ENCODE data around the gene RNASE2. TPM values are rescaled to one million over a fixed set of nuclear protein-coding genes. Genes with fewer than 3 reads are reported as not detected.

RNASE2 gene
- total RNA-seq, 2 donors from 2014 or later, result not detected

DNA sequence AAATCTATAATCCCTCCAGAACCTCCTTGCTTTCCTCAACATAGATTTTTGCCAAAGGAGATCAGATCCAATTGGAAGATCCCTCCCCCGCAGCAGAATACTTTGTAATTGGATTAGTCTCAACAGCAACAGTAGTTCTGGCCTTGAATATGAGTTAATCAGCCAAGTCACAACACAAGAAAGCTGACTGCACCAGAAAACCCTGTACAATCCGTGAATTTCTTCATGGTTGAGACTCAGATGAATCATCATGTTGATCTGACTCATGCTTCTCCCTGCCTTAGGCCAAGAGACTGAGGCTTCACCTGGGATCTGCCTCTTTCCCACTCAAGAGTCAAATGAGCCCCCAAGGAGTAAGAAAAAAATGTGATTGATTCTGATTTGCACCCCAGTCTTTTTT lies 31.5 kb downstream of the RNASE2 start:
- Histone ChIP-seq H3K27ac (peak overlapping the region in 1 of 4 donors; percentile 28), H3K9me3 (no peaks in the 10 kb centered on the region), H3K4me3 (no peak overlapping the region), H3K4me1 (peaks cover 19% of the 10 kb centered on the region), H3K27me3 (no peaks in the 10 kb centered on the region), H3K36me3 (replicated peaks in 1 of 2; ENCODE audit: insufficient read depth in 1 of 2, low read depth in 2 of 2) (no peaks in the 10 kb centered on the region)
- DNase-seq (peak in 2 of 4 donors; percentile 22 to 25), ATAC-seq (no peak)
- TF ChIP-seq, protein P1, sequence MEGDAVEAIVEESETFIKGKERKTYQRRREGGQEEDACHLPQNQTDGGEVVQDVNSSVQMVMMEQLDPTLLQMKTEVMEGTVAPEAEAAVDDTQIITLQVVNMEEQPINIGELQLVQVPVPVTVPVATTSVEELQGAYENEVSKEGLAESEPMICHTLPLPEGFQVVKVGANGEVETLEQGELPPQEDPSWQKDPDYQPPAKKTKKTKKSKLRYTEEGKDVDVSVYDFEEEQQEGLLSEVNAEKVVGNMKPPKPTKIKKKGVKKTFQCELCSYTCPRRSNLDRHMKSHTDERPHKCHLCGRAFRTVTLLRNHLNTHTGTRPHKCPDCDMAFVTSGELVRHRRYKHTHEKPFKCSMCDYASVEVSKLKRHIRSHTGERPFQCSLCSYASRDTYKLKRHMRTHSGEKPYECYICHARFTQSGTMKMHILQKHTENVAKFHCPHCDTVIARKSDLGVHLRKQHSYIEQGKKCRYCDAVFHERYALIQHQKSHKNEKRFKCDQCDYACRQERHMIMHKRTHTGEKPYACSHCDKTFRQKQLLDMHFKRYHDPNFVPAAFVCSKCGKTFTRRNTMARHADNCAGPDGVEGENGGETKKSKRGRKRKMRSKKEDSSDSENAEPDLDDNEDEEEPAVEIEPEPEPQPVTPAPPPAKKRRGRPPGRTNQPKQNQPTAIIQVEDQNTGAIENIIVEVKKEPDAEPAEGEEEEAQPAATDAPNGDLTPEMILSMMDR (IDR thresholded peaks at IDR 0.05), result no peak
- no peak for TF ChIP-seq POLR2A (IDR thresholded peaks at IDR 0.05)
- intact Hi-C loops (cut with DNase I), result no loop called here
- WGBS, 2 donors, result 50 to 51% methylated on average over 2 of the region's 2 CpGs

DNA sequence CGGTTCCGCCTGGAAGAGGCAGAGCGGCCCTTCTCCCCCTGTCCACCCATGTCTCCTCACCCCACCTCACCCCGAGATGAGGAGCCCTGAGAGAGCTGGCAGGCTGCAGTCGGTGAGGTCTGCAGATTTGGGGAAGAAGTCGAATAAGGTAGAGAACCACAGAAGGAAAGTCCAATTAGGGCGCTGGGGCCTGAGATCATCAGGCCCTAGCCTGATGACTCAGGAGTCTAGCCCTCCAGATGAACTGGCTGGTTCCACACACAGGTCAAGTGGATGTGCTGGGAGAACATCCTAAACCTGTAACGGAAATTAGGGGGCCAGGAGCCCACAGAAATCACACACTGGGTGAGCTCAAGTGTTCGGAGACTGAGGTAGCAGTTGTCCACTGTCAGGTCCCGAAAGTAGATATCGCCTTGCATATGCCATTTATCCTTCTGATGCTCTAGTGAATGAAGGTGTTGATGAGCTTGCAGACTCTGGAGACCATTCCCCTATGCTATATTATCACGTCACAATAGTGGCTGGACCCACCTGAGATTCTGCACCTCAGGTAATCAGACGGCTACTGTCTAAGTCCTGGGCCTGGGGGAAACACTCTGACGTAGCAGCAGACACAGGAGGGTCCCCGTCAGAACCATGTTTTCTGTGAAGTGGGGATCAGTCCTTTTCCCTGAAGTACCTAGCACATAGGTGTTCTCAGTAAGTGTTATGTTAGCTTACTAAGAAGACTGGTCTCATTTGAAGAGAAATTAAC lies 33.6 kb downstream of the RNASE2 start:
- TF ChIP-seq, protein P1 (IDR thresholded peaks at IDR 0.05), result no peak
- peak in 1 of 4 donors; percentile 12 for DNase-seq
- Histone ChIP-seq H3K4me3 (no peak overlapping the region), H3K36me3 (replicated peaks in 1 of 2; ENCODE audit: insufficient read depth in 1 of 2, low read depth in 2 of 2) (peaks cover 4 to 12% of the 10 kb centered on the region in 2 donors), H3K9me3 (no peaks in the 10 kb centered on the region), H3K27me3 (no peaks in the 10 kb centered on the region), H3K4me1 (peaks cover 21% of the 10 kb centered on the region), H3K27ac (peak overlapping the region; percentile 3 to 82 (median 66))
- intact Hi-C loops (cut with DNase I), result no loop called here
- WGBS, 2 donors, result 82 to 87% methylated on average over 15 of the region's 15 CpGs
- ATAC-seq, result no peak

DNA sequence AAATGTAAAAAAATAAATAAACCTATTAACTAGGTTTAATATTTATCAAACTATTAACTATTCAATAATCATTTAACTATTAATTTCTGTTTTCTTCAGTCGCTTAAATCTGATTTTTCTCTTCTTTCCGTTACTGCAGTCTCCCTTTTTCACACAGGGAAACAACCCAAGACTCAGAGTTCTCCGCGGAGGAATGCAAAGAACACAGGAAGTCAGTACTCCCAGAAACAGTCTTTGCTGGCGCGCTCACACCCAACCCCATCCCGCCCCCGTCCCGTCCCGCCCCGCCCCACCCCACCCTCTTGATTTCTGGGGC lies 34.1 kb downstream of the RNASE2 start:
- DNase-seq (no peak), ATAC-seq (no peak)
- H3K4me3 ChIP-seq, result no peak overlapping the region
- H3K36me3 ChIP-seq (replicated peaks in 1 of 2; ENCODE audit: insufficient read depth in 1 of 2, low read depth in 2 of 2), result peaks cover 5 to 12% of the 10 kb centered on the region in 2 donors
- WGBS, 2 donors, result 0 to 1% methylated on average over 11 of the region's 11 CpGs
- H3K27me3 ChIP-seq, result no peaks in the 10 kb centered on the region
- H3K27ac ChIP-seq, result peak overlapping the region; percentile 3 to 82 (median 66)
- intact Hi-C loops (cut with DNase I), result no loop called here
- TF ChIP-seq, protein P1 (IDR thresholded peaks at IDR 0.05), result no peak
- no peak for TF ChIP-seq POLR2A (IDR thresholded peaks at IDR 0.05)
- H3K4me1 ChIP-seq, result peaks cover 21% of the 10 kb centered on the region
- no peaks in the 10 kb centered on the region for H3K9me3 ChIP-seq

DNA sequence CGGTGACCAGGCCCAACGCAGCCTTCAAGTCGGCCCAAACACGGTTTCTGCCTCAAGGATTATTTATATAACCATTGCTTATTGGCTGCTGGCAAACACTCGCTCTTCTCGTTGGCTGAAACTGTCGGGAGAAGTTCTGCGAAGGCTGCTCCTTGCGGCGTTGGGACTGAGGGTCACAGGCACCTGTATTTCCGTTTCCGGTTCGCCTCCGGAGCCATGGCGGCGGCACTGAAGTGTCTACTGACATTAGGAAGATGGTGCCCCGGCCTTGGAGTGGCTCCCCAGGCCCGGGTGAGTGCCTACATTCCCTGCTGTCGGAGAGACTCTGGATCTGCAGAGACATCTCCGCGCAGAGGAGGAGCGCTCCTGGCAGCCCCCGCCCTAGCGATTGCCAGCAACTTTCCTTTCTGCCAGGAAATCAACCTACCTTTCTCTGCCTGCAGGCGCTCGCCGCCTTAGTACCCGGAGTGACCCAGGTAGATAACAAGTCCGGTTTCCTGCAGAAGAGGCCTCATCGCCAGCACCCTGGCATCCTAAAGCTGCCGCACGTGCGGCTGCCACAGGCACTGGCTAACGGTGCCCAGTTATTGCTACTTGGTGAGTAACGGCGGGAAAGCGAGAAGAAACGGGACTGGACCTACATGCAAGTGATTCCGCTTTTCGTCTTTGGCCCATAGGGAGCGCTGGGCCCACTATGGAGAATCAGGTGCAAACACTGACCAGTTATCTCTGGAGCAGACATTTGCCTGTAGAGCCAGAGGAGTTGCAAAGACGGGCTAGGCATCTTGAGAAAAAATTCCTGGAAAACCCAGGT lies 34.7 kb downstream of the RNASE2 start, which contains the start of gene METTL17:
Gene METTL17, plus strand, starts transcription at position 194 of the 814 bp plus-strand sequence. Its CDS starts 23 bp downstream, at position 217.
- DNase-seq (peak; percentile 90 to 96 (median 92)), ATAC-seq (peak; percentile 98)
- Histone ChIP-seq H3K4me1 (peaks cover 21% of the 10 kb centered on the region), H3K4me3 (peak within 1 kb of the TSS; percentile 33 to 75), H3K27ac (peak within 1 kb of the TSS; percentile 3 to 82 (median 66)), H3K27me3 (no peaks in the 10 kb centered on the region), H3K9me3 (no peaks in the 10 kb centered on the region), H3K36me3 (replicated peaks in 1 of 2; ENCODE audit: insufficient read depth in 1 of 2, low read depth in 2 of 2) (peaks cover 10 to 18% of the 10 kb centered on the region in 2 donors)
- intact Hi-C loops (cut with DNase I), result no loop called here
- TF ChIP-seq POLR2A (IDR thresholded peaks at IDR 0.05), result peak in 2 of 3 donors; percentile 80 to 82
- TF ChIP-seq, protein P1 (IDR thresholded peaks at IDR 0.05), result peak in 4 of 7 experiments; percentile 12 to 51 (median 38)
- 0 to 1% methylated on average over 19 to 42 of the region's 42 CpGs for WGBS, 2 donors

All from body of pancreas (tissue), 4 donors.